Immature natural killer cell (primary cell): ENCODE results near the gene HUS1. TPM values are rescaled to one million over a fixed set of nuclear protein-coding genes. Genes with fewer than 3 reads are reported as not detected.
"Not testable (repeated sequence)": the region's sequence is repeated elsewhere in the genome, so short reads cannot be mapped to it uniquely, and the experiment has no call there.

ENCODE experiments used
- DNase-seq, 3 donors: peaks; one replicate each; pipeline ENCODE4 v3.0.0; 2022; ENCODE audit warnings: mixed read lengths in 1 of 3
- H3K27ac Mint-ChIP-seq, 6 donors: one replicate each; pipeline ENCODE4 v1.8.0; 2020; ENCODE audit warnings: mixed read lengths in 6 of 6, mild to moderate bottlenecking in 5 of 6, inconsistent platforms in 4 of 6, moderate library complexity in 3 of 6
- H3K27me3 Mint-ChIP-seq, 3 donors: one replicate each; pipeline ENCODE4 v1.8.0; 2020 to 2021; ENCODE audit warnings: low read depth in 3 of 3, mild to moderate bottlenecking in 3 of 3, mixed read lengths in 3 of 3, moderate library complexity in 3 of 3, inconsistent platforms in 1 of 3
- H3K36me3 Mint-ChIP-seq, 3 donors: one replicate each; pipeline ENCODE4 v1.8.0; 2020; ENCODE audit warnings: mixed read lengths in 3 of 3, inconsistent platforms in 2 of 3, mild to moderate bottlenecking in 2 of 3
- H3K4me1 Mint-ChIP-seq, 2 donors: one replicate each; pipeline ENCODE4 v1.8.0; 2020; ENCODE audit warnings: inconsistent platforms in 2 of 2, mild to moderate bottlenecking in 2 of 2, mixed read lengths in 2 of 2, moderate library complexity in 1 of 2
- H3K4me3 Mint-ChIP-seq, 5 donors: one replicate each; pipeline ENCODE4 v1.8.0; 2020; ENCODE audit warnings: mild to moderate bottlenecking in 5 of 5, mixed read lengths in 5 of 5, inconsistent platforms in 3 of 5, moderate library complexity in 3 of 5
- H3K9me3 Mint-ChIP-seq, 6 donors: one replicate each; pipeline ENCODE4 v1.8.0; 2020; ENCODE audit warnings: mild to moderate bottlenecking in 6 of 6, mixed read lengths in 6 of 6, inconsistent platforms in 4 of 6, moderate library complexity in 3 of 6
- polyA plus RNA-seq, 3 donors: library from polyadenylated mRNA; unstranded; fragments of 300-500 nt; fragmentation: Illumina TruSeq; gene quantifications; one replicate each; pipeline ENCODE4 v1.2.3, GENCODE V29; 2021

The HUS1 gene
- polyA plus RNA-seq, 3 donors from 2014 or later = 34.8 to 44.8 (median 44.0) TPM

DNA sequence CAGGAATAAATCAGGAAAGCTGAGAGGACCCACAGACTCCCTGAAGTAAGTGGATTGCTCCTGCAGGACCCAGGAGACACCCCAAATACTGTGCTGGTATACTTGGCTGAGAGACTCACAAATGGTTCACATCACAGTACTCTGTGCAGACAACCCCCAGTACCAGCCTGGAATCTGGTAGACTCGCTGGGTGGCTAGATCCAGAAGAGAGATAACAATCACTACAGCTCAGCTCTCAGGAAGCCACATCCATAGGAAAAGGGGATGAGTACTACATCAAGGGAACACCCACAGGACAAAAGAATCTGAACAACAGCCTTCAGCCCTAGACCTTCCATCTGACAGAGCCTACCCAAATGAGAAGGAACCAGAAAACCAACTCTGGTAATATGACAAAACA is 62.9 kb downstream of the HUS1 start:
- H3K27ac Mint-ChIP-seq, DNase-seq, H3K27me3 Mint-ChIP-seq, H3K9me3 Mint-ChIP-seq, H3K36me3 Mint-ChIP-seq, H3K4me3 Mint-ChIP-seq, H3K4me1 Mint-ChIP-seq: not testable (repeated sequence)

- Mint-ChIP-seq H3K27ac (no peak overlapping the region), H3K4me1 (no peaks in the 10 kb centered on the region), H3K27me3 (peaks cover 4 to 6% (median 5%) of the 10 kb centered on the region in 3 donors), H3K9me3 (peaks cover 0 to 3% (median 0%) of the 10 kb centered on the region in 6 donors), H3K4me3 (no peak overlapping the region), H3K36me3 (peaks cover 0 to 3% (median 0%) of the 10 kb centered on the region in 3 donors)
- DNase-seq = no peak
Observed at GRCh38 chr7:47915616-47915976, 63.8 kb downstream of the HUS1 start.

DNA sequence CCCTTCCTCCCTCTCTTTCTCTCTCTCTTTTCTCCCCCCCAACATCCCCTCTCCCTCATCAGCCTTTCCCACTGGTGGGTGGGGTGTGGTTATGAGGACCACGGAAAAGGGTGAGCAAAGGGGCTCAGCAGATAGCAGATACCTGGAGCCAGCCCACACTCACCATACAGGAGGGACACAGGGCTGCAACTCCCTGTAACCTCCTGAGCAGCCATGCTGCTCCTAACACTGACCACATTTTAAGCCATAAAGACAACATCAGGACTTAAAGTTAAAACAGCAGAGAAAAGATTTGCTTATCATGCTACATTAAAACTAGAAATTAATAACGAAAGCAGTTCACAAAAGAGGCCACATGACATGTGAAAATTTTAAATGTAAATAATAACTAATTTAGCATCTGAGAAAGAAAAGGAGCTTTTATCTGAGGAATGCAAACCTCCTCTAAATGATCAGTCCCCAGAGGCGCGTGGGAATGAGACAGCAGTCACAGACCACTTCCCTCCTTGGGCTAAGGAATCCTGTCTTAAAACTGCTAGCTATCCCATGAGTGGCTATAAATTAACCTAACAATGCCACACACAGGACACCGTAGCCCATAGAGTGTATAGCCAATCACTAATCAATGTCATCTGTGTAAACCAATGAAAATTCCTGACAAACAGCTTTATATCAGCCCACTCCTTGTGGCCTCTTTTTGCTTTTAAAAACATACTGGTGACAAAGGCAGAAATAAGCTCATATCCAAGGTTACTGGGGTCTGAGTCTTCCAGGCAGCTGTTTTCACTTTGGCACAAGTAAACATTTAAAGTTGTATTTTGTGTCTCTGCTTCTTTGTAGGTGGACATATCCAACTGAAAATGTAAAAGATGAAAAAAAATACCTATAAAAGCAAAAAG is 64.4 kb downstream of the HUS1 start:
- H3K27ac Mint-ChIP-seq = no peak overlapping the region
- H3K4me1 Mint-ChIP-seq = no peaks in the 10 kb centered on the region
- DNase-seq = no peak
- H3K9me3 Mint-ChIP-seq = peaks cover 0 to 2% (median 0%) of the 10 kb centered on the region in 6 donors
- H3K27me3 Mint-ChIP-seq = peaks cover 2 to 5% (median 5%) of the 10 kb centered on the region in 3 donors
- peaks cover 0 to 3% (median 0%) of the 10 kb centered on the region in 3 donors for H3K36me3 Mint-ChIP-seq
- H3K4me3 Mint-ChIP-seq = no peak overlapping the region

Other genes starting within 250 kb of the HUS1 start
- gene PKD1L1, start 31.1 kb downstream of the HUS1 start, polyA plus RNA-seq = under 1 TPM in 1 of 3 donors, not detected in 2; 0.03 TPM
- not detected for gene SUN3, start 49.5 kb upstream of the HUS1 start, polyA plus RNA-seq
- gene C7orf57, start 55.9 kb upstream of the HUS1 start, polyA plus RNA-seq = under 1 TPM in 2 of 3 donors, not detected in 1; 0.11 to 0.31 TPM
- gene UPP1, start 109.7 kb upstream of the HUS1 start, polyA plus RNA-seq = 100 to 1,000 TPM; 125 to 171 (median 166) TPM
- gene ABCA13, start 191.8 kb upstream of the HUS1 start, polyA plus RNA-seq = not detected